OCI-LY1 (cell line): Measurements from ENCODE around the gene RNF135.

Source experiments
- H2AFZ ChIP-seq: fragments of 200-600 bp; sonication (generic), shearing (Covaris generic); 2 replicates; pipeline ENCODE4 v1.6.0; 2014; ENCODE audit warnings: antibody characterized with exemption, mild to moderate bottlenecking, low read length
- H3F3A ChIP-seq: fragments of 200-600 bp; sonication (generic), shearing (Covaris generic); 2 replicates; pipeline ENCODE4 v1.6.0; 2014; ENCODE audit warnings: mild to moderate bottlenecking, antibody characterized with exemption, low read length, moderate library complexity; ENCODE audit not compliant: insufficient read depth
- H3K27ac ChIP-seq: fragments of 200-600 bp; sonication (generic); 2 replicates; pipeline ENCODE4 v1.5.1; 2014; ENCODE audit warnings: low read length, mixed run types, mild to moderate bottlenecking, low read depth; ENCODE audit not compliant: poor library complexity, severe bottlenecking
- H3K27me3 ChIP-seq: fragments of 200-600 bp; sonication (generic); 2 replicates; pipeline ENCODE4 v1.6.0; 2014; ENCODE audit warnings: antibody characterized with exemption, mild to moderate bottlenecking, low read length, moderate library complexity; ENCODE audit not compliant: insufficient read depth
- H3K36me3 ChIP-seq: fragments of 200-600 bp; sonication (generic); 2 replicates; pipeline ENCODE4 v1.6.1; 2014; ENCODE audit warnings: mild to moderate bottlenecking, antibody characterized with exemption, low read length, moderate library complexity, mixed read lengths; ENCODE audit not compliant: insufficient read depth
- H3K4me1 ChIP-seq: fragments of 200-600 bp; sonication (generic); 2 replicates; pipeline ENCODE4 v1.5.1; 2014; ENCODE audit warnings: mild to moderate bottlenecking, low read length, moderate library complexity; ENCODE audit not compliant: insufficient read depth, severe bottlenecking
- H3K4me2 ChIP-seq: fragments of 200-600 bp; sonication (generic), shearing (Covaris generic); 2 replicates; pipeline ENCODE4 v1.6.1; 2014; ENCODE audit warnings: low read length
- H3K4me3 ChIP-seq: fragments of 200-600 bp; sonication (generic); 2 replicates; pipeline ENCODE4 v1.5.1; 2014; ENCODE audit warnings: low read length, low read depth, mild to moderate bottlenecking, mixed read lengths; ENCODE audit not compliant: poor library complexity, severe bottlenecking
- H3K79me2 ChIP-seq: fragments of 200-600 bp; shearing (Covaris generic); 2 replicates; pipeline ENCODE4 v1.6.1; 2016; ENCODE audit warnings: mixed run types, low read length, mixed read lengths; ENCODE audit not compliant: insufficient read depth
- H3K9ac ChIP-seq: fragments of 200-600 bp; sonication (generic), shearing (Covaris generic); 2 replicates; pipeline ENCODE4 v1.6.1; 2014; ENCODE audit warnings: mild to moderate bottlenecking, low read length, mixed read lengths
- H3K9me2 ChIP-seq: fragments of 200-600 bp; sonication (generic), shearing (Covaris generic); 2 replicates; pipeline ENCODE4 v1.6.1; 2014; ENCODE audit warnings: low read depth, mild to moderate bottlenecking, low read length, mixed read lengths
- H3K9me3 ChIP-seq: fragments of 200-600 bp; shearing (Covaris generic); 2 replicates; pipeline ENCODE4 v1.6.1; 2014; ENCODE audit warnings: low read length, mixed read lengths
- H4K20me1 ChIP-seq: fragments of 200-600 bp; sonication (generic), shearing (Covaris generic); 2 replicates; pipeline ENCODE4 v1.6.0; 2016; ENCODE audit warnings: mild to moderate bottlenecking, low read length; ENCODE audit not compliant: insufficient read depth
- EZH2 ChIP-seq: fragments of 200-600 bp; sonication (generic), shearing (Covaris generic); IDR thresholded peaks from 2 replicates; pipeline ENCODE4 v1.8.0; 2017; ENCODE audit warnings: borderline replicate concordance, mixed run types, mild to moderate bottlenecking, antibody characterized with exemption, low read length, moderate library complexity, mixed read lengths
- TF ChIP-seq, protein P1 (sequence below): fragments of 200-600 bp; sonication (generic), shearing (Covaris generic); IDR thresholded peaks from 2 replicates; pipeline ENCODE4 v1.5.1; 2017; ENCODE audit warnings: mild to moderate bottlenecking, antibody characterized with exemption, low read length, moderate library complexity, mixed read lengths

Gene RNF135

DNA sequence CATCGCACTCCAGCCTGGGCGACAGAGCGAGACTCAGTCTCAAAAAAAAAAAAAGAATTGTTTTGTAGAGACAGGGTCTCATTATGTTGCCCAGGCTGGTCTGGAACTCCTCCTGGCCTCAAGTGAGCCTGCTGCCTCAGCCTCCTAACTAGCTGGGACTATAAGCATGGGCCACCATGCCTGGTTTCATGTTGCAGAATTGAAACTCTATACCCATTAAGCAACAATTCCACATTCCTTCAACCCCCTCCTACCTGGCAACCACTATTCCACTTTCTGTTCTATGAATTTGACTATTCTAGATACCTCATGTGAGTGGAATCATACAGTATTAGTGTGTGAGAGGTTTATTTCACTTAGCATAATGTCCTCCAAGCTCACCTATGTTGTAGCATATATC is 24.5 kb downstream of the RNF135 start:
- H4K20me1 ChIP-seq: no peaks in the 10 kb centered on the region
- no peaks in the 10 kb centered on the region for H3F3A ChIP-seq
- H3K4me1 ChIP-seq: no peaks in the 10 kb centered on the region
- peaks cover 70% of the 10 kb centered on the region for H3K36me3 ChIP-seq
- no peaks in the 10 kb centered on the region for H3K9me2 ChIP-seq
- H3K27ac ChIP-seq: no peak overlapping the region
- no peak overlapping the region for H2AFZ ChIP-seq
- H3K9me3 ChIP-seq: no peaks in the 10 kb centered on the region
- H3K9ac ChIP-seq: no peak overlapping the region
- no peaks in the 10 kb centered on the region for H3K79me2 ChIP-seq
- TF ChIP-seq, protein P1, sequence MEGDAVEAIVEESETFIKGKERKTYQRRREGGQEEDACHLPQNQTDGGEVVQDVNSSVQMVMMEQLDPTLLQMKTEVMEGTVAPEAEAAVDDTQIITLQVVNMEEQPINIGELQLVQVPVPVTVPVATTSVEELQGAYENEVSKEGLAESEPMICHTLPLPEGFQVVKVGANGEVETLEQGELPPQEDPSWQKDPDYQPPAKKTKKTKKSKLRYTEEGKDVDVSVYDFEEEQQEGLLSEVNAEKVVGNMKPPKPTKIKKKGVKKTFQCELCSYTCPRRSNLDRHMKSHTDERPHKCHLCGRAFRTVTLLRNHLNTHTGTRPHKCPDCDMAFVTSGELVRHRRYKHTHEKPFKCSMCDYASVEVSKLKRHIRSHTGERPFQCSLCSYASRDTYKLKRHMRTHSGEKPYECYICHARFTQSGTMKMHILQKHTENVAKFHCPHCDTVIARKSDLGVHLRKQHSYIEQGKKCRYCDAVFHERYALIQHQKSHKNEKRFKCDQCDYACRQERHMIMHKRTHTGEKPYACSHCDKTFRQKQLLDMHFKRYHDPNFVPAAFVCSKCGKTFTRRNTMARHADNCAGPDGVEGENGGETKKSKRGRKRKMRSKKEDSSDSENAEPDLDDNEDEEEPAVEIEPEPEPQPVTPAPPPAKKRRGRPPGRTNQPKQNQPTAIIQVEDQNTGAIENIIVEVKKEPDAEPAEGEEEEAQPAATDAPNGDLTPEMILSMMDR: no peak
- TF ChIP-seq EZH2: no peak
- H3K27me3 ChIP-seq: no peaks in the 10 kb centered on the region
- H3K4me3 ChIP-seq: no peak overlapping the region
- no peak overlapping the region for H3K4me2 ChIP-seq

DNA sequence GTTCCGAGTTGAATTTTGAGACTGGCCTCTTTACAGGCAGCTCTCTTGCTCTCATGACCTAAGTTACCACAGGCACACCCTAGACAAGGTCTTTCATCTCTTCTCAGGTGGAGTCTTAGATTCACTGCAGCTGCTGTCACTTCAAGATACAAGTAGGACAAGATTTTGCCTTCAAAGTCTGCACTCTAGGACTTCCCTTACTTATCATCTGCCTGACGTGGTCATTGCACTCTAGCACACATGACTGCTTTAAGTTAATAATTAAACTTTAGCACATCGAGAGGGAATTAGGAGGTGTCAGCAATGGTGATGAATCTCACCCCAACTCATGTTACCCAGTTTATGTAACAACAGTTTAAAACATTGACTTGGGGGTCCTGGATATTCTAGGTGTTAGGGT is 25.6 kb downstream of the RNF135 start:
- Histone ChIP-seq H4K20me1 (no peaks in the 10 kb centered on the region), H3K4me1 (peaks cover 3% of the 10 kb centered on the region), H3K79me2 (no peaks in the 10 kb centered on the region), H3K36me3 (peaks cover 66% of the 10 kb centered on the region), H3K27me3 (no peaks in the 10 kb centered on the region), H3K9me2 (no peaks in the 10 kb centered on the region), H2AFZ (no peak overlapping the region), H3K27ac (no peak overlapping the region), H3K4me3 (no peak overlapping the region), H3K4me2 (no peak overlapping the region), H3K9ac (no peak overlapping the region), H3K9me3 (no peaks in the 10 kb centered on the region), H3F3A (no peaks in the 10 kb centered on the region)
- TF ChIP-seq, protein P1: no peak
- TF ChIP-seq EZH2: no peak

DNA sequence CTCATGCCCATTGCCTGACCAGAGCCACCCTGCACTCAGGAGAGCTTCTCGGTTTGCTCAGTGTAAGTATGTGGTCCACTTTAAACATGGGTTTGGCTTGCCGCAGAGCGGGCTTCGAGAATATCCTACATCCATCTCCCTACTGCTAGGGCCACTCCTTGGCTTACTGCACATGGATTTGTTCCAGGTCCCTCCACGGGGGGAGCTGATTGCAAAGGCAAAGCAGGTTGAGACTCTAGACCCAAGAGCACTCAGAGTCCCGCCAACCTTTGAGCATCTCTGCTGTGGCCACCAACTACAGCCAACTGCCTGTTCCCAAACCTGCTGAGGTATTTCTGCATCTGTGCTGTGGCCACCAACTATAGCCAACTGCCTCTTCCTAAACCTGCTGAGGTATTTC is 26.4 kb downstream of the RNF135 start:
- Histone ChIP-seq H2AFZ (no peak overlapping the region), H3K4me3 (no peak overlapping the region), H3F3A (no peaks in the 10 kb centered on the region), H3K36me3 (peaks cover 74% of the 10 kb centered on the region), H4K20me1 (no peaks in the 10 kb centered on the region), H3K9ac (no peak overlapping the region), H3K9me3 (no peaks in the 10 kb centered on the region), H3K4me2 (no peak overlapping the region), H3K4me1 (peaks cover 11% of the 10 kb centered on the region), H3K9me2 (no peaks in the 10 kb centered on the region), H3K27me3 (no peaks in the 10 kb centered on the region), H3K79me2 (no peaks in the 10 kb centered on the region), H3K27ac (no peak overlapping the region)
- TF ChIP-seq EZH2: no peak
- TF ChIP-seq, protein P1: no peak
